HT1080 (cell line): ENCODE measurements around the gene YWHAE. TPM values are rescaled to one million over a fixed set of nuclear protein-coding genes. Genes with fewer than 3 reads are reported as not detected.
"Not testable (repeated sequence)": the region's sequence is repeated elsewhere in the genome, so short reads cannot be mapped to it uniquely, and the experiment has no call there.

Experiments
- DNase-seq: peaks from one replicate; pipeline ENCODE4 v3.0.0-alpha.2; 2015; ENCODE audit warnings: low read depth
- total RNA-seq: library from RNA; depleted of rRNA; stranded (reverse); fragments of >200 nt; shearing (Covaris generic); gene quantifications from 2 replicates; pipeline ENCODE4 v1.2.3, GENCODE V29; 2014

Gene YWHAE
- total RNA-seq, 1 experiment from 2014 or later = 381 TPM

DNA sequence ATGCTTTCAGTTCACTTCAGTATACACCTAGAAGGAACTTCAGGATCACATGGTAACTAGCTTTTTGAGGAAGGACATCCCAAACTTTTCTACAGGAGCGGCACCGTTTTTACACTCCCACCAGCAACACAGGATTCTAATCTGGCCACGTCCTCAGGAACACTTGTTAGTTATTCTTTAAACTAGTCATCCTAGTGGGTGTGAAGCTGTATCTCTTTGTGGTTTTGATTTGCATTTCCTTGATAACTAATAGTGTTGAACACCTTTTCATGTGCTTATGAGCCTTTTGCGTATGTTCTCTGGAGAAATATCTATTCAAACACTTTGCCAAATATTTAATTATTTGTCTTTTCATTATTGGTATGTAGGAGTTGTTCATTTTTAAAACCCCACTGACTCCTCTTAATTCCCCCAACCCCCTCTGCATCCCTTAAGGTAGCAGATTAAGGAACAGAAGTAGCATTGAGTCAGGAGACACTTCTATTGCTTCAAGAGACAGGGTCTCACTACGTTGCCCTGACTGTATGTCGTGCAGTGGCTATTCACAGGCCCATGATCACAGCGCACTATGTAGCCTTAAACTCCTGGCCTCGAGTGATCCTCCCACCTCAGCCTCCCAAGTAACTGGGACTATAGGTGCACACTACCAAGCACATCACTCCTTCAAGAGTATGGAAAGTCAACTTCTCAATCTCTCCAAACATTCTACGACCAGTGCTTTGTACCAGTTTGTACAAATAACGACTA is 25.4 kb downstream of the YWHAE start:
- no peak for DNase-seq

DNA sequence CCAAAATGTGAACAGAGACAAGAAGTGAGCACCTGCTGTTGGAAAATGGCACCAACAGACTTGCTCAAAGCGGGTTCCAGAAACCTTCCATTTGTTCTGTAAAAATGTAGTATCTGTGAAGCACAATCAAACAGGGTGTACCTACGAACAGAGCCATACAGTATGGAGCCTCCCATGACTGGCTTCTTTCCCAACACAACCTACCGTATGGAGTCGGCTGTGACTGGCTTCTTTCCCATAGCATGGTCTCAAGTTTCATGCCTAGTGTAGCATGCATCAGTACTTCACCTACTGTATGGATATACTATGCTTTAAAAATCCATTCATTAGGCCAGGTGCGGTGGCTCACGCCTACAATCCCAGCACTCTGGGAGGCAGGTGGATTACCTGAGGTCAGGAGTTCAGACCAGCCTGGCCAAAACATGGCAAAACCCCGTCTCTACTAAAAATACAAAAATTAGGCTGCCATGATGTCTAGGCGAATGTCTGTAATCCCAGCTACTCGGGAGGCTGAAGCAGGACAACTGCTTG is 26.2 kb downstream of the YWHAE start:
- no peak for DNase-seq

DNA sequence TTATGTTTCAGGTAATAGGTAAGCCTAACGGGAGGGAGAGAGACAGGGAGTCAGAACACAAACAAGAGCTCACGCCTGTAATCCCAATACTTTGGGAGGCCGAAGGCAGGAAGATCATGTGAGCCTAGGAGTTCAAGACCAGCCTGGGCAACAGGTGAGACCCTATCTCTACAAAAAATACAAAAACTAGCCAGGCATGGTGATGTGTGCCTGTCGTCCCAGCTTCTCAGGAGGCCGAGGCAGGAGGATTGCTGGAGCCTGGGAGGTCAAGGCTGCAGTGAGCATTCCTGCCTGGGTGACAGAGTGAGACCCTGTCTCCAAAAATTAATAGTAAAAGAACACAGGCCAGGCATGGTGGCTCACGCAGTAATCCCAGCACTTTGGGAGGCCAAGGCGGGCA is 27.4 kb downstream of the YWHAE start:
- DNase-seq = no peak

DNA sequence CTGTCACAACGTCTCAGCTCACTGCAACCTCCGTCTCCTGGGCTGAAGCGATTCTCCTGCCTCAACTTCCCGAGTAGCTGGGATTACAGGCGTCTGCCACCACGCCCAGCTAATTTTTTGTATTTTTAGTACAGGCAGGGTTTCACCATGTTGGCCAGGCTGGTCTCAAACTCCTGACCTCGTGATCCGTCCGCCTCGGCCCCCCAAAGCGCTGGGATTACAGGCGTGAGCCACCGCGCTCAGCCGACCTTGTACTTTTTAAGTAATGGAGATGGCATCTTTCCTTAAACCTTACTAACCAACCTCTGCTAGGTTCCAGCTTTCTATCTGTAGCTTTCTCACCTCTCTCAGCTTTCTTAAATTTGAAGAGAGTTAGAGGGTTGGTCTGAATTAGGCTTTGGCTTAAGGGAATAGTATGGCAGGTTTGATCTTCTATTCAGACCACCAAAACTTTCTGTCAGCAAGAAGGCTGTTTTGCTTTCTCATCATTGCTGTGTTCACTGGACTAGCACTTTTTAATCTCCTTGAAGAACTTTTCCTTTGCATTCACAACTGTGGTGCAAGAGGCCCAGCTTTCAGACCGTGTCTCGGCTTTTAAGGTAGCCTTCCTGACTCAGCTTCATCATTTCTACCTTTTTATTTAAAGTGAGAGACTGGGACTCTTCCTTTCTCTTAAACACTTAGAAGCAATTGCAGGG is 28.0 kb downstream of the YWHAE start:
- no peak for DNase-seq

DNA sequence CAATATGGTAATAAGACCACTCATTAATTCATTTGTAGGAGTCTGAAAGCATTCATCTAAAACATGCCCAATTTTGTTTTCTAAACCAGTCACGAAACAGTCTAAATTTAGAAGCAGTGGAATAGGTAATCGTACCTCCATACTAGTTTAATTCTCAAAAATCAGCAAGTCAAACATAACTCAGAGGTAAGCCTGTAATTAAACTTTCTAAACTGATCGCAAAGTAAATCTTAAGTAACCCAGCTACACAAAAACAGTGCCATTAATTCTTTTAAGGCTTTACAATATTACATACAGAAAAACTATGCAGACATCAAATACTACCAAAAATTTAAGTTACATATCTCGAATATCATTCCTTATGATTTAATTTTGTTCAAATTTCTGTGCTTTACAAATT is 31.4 kb downstream of the YWHAE start:
- DNase-seq = no peak

DNA sequence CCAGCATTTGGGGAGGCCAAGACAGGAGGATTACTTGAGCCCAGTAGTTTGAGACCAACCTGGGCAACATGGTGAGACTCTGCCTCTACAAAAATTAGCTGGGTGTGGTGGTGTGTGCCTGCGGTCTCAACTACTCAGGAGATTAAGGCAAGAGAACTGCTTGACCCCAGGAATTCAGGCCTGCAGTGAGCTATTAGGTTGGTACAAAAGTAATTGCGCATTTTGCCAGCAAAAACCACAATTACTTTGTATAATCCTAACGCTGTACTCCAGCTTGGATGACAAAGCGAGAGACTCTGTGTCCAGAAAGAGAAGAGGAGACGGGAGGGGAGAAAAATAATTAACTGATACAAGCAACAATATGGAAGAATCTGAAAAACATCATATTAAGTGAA is 32.7 kb downstream of the YWHAE start:
- DNase-seq = no peak

DNA sequence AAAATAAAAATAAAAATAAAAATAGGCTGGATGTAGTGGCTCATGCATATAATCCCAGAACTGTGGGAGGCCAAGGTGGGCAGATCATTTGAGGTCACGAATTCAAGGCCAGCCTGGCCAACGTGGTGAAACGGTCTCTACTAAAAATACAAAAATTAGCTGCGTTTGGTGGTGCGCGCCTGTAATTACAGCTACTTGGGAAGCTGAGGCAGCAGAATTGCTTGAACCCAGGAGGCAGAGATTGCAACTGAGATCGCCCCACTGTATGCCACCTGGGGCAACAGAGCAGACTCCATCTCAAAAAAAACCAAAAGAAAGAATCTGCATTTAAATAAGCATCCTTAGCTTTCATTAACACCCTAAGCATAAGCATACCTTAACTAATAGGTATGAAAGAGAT is 33.8 kb downstream of the YWHAE start:
- no peak for DNase-seq

DNA sequence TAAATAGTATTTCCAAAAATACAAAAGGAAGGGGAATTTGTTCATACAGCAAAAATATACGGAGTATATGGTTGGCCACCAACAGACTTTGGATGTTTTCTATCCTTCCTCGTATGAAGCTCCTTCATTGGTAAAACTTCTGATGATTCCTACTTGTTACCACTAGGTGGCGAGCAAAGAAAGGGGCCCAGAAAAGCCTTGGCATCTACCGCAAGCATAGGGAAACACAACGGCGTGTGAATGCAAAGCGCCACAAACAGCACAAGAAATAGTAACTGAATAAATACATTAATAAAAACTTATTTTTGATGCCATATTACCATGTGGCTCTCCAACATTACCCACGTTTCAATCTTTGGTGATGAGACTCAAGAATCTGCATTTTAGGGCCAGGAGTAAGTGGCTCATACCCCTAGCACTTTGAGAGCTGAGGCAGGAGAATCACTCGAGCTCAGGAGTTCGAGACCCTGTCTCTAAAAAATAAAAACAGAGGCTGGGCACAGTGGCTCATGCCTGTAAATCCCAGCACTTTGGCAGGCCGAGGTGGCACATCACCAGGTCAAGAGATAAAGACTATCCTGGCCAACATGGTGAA is 34.5 kb downstream of the YWHAE start:
- DNase-seq = peak; percentile 62

DNA sequence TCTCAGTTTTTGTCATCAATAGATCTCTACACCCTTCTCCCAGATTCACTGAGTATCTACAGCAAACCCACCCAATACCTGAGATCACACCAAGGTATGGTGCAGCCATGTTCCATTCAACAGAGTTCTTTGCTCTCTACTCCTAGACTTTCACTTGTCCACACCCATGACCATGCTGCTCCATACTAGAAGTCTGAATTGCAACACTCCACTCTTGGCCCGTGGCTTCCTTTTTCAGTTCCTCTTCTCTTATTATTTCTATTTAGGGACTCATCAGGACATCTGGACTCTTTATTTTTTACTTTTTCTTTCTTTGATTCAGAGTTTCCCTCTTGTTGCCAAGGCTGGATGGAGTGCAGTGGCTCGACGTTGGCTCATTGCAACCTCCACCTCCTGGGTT is 37.1 kb downstream of the YWHAE start:
- DNase-seq = no peak

DNA sequence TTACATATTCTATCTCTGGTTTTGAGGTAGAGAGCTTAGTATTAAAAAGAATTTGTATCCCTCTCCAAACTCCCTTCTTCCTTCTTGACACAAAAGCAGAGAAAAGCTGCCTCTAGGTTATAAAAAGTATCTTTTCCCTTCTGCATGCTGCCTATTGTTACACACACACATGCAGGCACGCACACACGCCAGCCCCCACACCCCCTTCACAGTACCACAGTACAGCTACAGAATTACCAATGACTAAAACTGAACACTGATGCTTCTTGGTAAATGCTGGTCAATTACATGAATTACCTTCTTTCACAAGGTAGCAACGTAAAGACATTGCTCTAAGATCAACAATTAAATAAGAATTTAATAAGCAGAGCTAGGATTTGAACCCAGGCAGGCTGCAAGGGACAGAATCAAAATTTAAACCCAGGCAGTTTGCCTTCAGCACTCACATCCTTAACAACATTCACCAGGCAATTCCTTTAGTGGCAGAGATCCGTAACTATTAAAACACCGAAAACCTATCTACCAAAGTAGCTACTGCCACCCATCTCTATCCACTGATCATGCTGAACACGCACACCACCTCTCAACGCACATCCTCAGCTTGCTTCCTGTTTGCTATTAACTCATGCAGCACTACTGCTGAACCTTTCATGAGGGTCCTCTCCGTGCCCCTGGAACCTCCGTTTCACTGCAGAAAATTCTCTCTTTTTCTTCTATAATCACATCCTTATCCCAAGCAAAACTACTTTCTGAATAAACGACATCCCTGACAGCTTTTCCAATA is 37.8 kb downstream of the YWHAE start:
- no peak for DNase-seq

DNA sequence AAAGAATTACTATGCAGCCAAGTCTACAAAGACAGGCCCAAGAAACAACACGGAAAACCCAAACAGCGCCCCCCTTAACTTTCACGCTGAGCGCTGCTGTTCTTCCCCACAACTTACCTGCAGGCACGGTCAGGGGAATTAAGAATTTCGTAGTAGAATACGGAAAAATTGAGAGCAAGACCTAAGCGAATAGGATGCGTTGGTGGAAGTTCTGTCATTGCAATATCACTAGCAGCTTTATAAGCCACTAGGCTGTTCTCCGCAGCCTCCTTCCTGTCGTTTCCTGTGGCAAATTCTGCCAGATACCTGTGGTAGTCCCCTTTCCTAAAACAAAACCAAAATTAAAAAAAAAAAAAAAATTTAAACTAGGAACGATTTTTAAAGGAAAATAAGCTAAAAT is 39.0 kb downstream of the YWHAE start:
- DNase-seq = no peak

DNA sequence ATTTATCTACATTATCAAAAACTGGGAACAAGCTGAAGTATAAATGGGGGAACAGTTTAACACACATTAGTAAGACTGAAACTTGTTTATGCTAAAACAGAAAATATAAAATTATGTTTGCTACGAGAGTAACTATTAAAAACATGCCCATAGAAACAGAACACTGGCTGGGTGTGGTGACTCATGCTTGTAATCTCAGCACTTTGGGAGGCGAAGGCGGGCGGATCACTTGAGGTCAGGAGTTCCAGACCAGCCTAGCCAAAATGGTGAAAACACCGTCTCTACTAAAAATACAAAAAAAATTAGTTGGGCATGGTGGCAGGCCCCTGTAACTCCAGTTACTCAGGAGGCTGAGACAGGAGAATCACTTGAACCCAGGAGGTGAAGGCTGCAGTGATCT is 39.7 kb downstream of the YWHAE start:
- peak; percentile 46 for DNase-seq

DNA sequence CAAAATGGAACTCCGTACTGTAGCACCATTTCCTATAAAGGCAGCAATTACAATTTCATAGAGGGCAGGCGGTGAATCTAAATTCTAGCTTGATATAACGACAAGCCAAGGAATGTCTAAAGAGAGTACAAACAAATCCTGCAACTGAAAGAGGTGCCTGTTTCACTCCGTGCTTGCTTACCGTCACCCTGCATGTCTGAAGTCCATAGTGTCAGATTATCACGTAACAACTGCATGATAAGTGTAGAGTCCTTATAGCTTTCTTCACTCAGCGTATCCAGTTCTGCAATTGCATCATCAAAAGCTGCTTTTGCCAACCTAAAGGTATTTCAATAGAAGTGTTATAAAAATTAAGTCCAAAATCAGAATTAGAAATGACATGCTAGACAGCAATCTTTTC is 46.0 kb downstream of the YWHAE start:
- DNase-seq = no peak

DNA sequence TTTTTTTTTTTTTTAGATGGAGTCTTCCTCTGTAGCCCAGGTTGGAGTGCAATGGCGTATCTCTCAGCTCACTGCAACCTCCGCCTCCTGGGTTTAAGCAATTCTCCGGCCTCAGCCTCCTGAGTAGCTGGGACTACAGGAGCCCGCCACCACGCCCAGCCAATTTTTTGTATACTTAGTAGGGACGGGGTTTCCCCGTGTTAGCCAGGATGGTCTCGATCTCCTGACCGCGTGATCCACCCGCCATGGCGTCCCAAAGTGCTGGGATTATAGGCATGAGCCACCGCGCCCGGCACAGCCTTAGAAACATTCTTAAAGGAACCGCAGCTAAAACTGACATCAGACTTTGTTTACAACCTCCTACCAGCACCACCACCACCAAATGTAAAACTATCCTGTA is 47.5 kb downstream of the YWHAE start:
- DNase-seq = not testable (repeated sequence)

DNA sequence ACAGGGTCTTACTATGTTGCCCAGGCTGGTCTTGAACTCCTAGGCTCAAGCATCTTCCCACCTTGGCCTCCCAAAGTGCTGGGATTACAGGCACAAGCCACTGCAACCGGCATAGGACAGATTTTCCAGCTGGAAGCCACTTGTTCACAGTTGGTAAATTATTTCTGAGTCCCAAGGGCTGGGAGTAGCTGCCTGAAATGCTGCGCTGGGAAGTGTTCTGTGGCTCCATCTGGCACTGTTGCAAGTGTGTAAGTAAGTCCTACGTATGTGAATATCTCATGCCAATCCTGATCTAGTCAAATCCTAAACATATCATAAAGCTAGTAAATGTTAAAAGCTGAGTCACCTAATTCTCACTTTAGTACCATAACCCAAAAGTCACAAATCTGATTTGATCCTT is 48.1 kb downstream of the YWHAE start:
- DNase-seq = no peak

DNA sequence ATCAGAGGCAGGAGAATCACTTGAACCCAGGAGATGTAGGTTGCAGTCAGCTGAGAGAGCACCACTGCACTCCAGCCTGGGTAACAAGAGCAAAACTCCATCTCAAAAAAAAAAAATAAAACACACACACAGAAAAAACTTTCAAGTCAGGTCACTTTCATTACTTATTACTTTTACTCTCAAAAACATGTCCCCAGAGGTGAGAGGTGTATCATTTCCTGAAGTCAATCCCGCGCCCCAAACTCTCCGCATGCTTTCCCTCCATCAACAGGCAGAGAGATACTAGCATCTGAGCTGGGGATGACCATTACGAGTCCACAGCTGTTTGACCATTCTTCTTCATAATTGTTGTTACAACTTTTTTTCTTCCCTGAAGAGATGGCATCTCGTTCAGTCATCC is 48.7 kb downstream of the YWHAE start:
- no peak for DNase-seq

DNA sequence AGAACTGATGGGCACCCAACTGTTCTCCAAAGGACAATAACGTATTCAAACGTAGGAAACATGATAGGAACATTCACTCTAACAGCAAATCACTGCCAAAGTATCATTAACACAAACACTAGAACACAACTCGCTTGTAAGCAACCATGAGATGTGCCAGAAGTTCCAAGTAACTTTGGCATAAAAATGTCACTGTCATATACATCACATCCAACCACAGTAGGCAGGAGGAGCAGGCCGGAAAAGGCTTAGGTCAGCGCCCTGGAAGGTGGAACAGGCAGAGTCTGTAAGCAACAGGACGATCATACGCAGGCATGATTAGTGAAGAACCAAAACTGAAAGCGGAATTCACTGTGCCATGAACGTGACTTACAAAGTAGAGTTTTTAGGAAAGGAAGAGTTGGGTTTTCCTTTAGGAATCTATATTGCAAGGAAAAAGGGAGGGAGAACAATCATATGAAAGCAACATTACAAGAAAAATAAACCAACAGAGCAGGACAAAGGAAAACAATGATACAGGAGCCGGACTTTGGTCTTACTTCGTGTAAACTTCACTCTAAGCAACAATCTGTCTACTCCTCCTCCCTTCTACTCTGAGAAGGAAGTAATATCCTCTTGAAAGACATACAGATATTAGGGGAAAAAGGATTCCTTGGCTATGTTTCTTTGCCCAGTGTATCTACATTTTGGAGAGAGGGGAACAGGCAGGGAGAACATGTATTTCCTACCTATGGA is 52.3 kb downstream of the YWHAE start:
- DNase-seq = no peak

DNA sequence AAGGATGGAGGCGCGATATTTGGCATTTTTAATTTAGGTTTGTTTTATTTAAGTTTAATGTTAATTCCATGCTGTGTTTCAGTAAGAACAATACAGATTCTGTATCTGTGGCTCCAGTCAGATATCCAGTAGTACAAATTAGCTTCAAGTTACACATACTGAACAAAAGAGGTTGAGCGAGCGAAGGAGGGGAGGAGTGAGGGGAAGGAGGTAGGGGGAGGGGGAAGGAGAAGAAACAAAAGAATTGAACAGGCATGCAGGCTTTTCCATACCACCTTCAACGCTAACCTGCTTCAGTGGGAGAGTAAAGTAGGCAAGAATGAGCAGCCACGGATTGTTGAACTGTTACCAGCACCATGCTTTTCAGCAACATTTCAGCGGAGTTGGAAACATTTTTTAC is 55.5 kb downstream of the YWHAE start:
- no peak for DNase-seq

DNA sequence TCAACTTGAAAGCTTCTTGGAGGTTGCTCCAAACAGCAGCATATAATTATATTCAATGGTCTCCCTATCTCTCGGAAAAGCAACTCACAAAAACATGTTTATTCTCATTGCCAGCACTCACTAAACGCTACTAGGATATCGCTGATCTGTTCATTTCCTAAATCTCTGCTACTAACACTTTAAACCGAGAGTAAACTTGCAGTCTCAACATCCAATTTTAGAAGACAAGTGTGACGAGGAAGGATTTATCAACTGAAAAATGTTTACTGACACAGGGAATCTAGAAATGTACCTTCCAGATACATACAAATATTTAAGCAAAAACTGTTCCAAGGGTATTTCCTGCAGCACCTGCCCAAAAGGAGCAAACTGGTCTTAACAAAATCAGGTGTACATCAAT is 56.5 kb downstream of the YWHAE start:
- DNase-seq = no peak

DNA sequence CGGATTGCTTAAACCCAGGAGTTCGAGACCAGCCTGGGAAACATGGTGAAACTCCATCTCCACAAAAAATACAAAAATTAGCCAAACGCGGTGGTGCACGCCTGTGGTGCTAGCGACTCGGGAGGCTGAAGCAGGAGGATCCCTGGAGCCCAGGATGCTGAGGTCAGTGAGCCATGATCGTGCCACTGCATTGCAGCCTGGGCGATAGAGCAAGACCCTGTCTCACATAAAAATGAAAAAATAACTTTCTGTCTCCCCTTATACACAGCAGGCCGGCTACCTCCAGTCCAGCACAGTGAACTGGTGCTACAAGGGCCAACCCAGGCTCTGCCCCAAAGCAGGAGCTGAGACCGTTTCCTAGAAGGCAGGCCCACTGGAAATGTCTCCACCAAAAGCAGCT is 59.7 kb downstream of the YWHAE start:
- no peak for DNase-seq

DNA sequence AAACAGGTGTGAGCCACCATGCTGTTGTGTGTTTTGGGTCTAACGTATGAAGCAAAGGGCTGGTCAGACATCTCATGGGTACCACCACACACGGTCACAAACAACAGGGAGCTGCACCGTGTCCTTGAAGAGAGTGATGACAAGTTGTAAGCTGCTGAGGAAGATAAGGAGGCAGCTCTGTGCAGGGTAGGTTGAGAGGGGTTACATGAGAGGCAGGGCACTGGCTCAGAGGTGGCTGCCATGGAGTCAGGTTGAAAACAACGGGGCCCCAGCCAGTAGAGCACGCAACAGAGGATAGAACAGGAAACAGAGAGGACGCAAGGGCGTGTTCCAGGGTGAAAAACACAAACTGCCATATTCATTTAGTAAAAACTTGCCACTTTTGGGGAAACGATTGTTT is 68.3 kb downstream of the YWHAE start:
- DNase-seq = no peak
